GM12864 (cell line): ENCODE data around the gene ARHGAP33.
A peak's percentile ranks its signal among the peaks of the same experiment; 100 is the strongest.
"Not testable (repeated sequence)": the region's sequence is repeated elsewhere in the genome, so short reads cannot be mapped to it uniquely, and the experiment has no call there.

Experiments used
- DNase-seq: peaks from one replicate; pipeline ENCODE4 v3.0.0-alpha.2; 2011; ENCODE audit warnings: low read depth
- H3K4me3 ChIP-seq: 2 replicates; pipeline ENCODE4 v1.5.1; 2011; ENCODE audit warnings: mild to moderate bottlenecking, low read depth, low read length, control low read depth
- CTCF ChIP-seq: IDR thresholded peaks from 2 replicates; pipeline ENCODE4 v1.5.1; 2011; ENCODE audit warnings: low read depth, mild to moderate bottlenecking, moderate library complexity, low read length, control low read depth, inconsistent platforms; ENCODE audit errors: missing control alignments

ARHGAP33 gene

GRCh38 chr19:35768082-35768421 lies 7.3 kb upstream of the ARHGAP33 start:
- no peak for DNase-seq
- no peak overlapping the region for H3K4me3 ChIP-seq
- TF ChIP-seq CTCF = no peak

GRCh38 chr19:35772362-35772761 lies 3.0 kb upstream of the ARHGAP33 start:
- not testable (repeated sequence) for H3K4me3 ChIP-seq, DNase-seq

- H3K4me3 ChIP-seq = no peak overlapping the region
- DNase-seq = no peak
- TF ChIP-seq CTCF = no peak
These were observed 2.2 kb upstream of the ARHGAP33 start for GRCh38 chr19:35773020-35773806.

- no peak for TF ChIP-seq CTCF
- H3K4me3 ChIP-seq = no peak overlapping the region
- DNase-seq = no peak
These were observed 904 bp upstream of the ARHGAP33 start for GRCh38 chr19:35774274-35775045.

GRCh38 chr19:35775046-35775297 lies 392 bp upstream of the ARHGAP33 start:
- no peak for DNase-seq
- no peak overlapping the region for H3K4me3 ChIP-seq
- TF ChIP-seq CTCF = no peak

GRCh38 chr19:35776102-35776788 lies 881 bp downstream of the ARHGAP33 start:
- peak overlapping the region; percentile 62 for H3K4me3 ChIP-seq
- no peak for TF ChIP-seq CTCF
- no peak for DNase-seq

- no peak for DNase-seq
- TF ChIP-seq CTCF = no peak
- H3K4me3 ChIP-seq = no peak overlapping the region
These were observed 1.9 kb downstream of the ARHGAP33 start for GRCh38 chr19:35777086-35777841.
